Coronary artery (tissue), 2 donors: ENCODE measurements around the gene SOBP.

Source experiments
- DNase-seq: peaks from one replicate; pipeline ENCODE4 v3.0.0-alpha.2; 2017; ENCODE audit warnings: low spot score
- H3K27ac ChIP-seq, 2 donors: fragments of 200-600 bp; sonication (generic); one replicate each; pipeline ENCODE4 v1.5.1; 2016 to 2019
- H3K4me3 ChIP-seq: fragments of 200-600 bp; sonication (generic); 2 replicates; pipeline ENCODE4 v1.5.1; 2016; ENCODE audit warnings: mild to moderate bottlenecking, moderate library complexity
- CTCF ChIP-seq: fragments of 200-600 bp; sonication (generic); IDR thresholded peaks from one replicate; pipeline ENCODE4 v1.5.1; 2019; ENCODE audit warnings: antibody characterized with exemption

Gene SOBP

GRCh38 chr6:107621229-107621937, 131.5 kb downstream of the SOBP start:
- no peak for TF ChIP-seq CTCF
- Histone ChIP-seq H3K27ac (no peak overlapping the region), H3K4me3 (no peak overlapping the region)
- no peak for DNase-seq

GRCh38 chr6:107622269-107622668, 132.4 kb downstream of the SOBP start:
- no peak for TF ChIP-seq CTCF
- no peak for DNase-seq
- Histone ChIP-seq H3K4me3 (no peak overlapping the region), H3K27ac (no peak overlapping the region)

GRCh38 chr6:107624050-107624449, 134.1 kb downstream of the SOBP start:
- H3K4me3 ChIP-seq = no peak overlapping the region
- no peak for TF ChIP-seq CTCF
- no peak for DNase-seq
- no peak overlapping the region for H3K27ac ChIP-seq

- no peak for TF ChIP-seq CTCF
- DNase-seq = no peak
- H3K27ac ChIP-seq = no peak overlapping the region
- H3K4me3 ChIP-seq = no peak overlapping the region
Observed at GRCh38 chr6:107624541-107624940, 134.6 kb downstream of the SOBP start.

GRCh38 chr6:107625264-107625663, 135.3 kb downstream of the SOBP start:
- Histone ChIP-seq H3K4me3 (no peak overlapping the region), H3K27ac (no peak overlapping the region)
- DNase-seq = no peak
- TF ChIP-seq CTCF = no peak

- Histone ChIP-seq H3K4me3 (no peak overlapping the region), H3K27ac (no peak overlapping the region)
- no peak for TF ChIP-seq CTCF
- DNase-seq = no peak
Observed at GRCh38 chr6:107626645-107627044, 136.7 kb downstream of the SOBP start.

GRCh38 chr6:107627969-107628368, 138.1 kb downstream of the SOBP start:
- TF ChIP-seq CTCF = no peak
- no peak for DNase-seq
- peak overlapping the region in 1 of 2 donors; percentile 56 for H3K27ac ChIP-seq
- no peak overlapping the region for H3K4me3 ChIP-seq
